NCI-H446 (cell line): ENCODE data around the gene KIAA1217.

ENCODE experiments used
- DNase-seq, 2 experiments: peaks; one replicate each; lab custom pipeline; 2025; lab: John Stamatoyannopoulos, UW

The KIAA1217 gene

DNA sequence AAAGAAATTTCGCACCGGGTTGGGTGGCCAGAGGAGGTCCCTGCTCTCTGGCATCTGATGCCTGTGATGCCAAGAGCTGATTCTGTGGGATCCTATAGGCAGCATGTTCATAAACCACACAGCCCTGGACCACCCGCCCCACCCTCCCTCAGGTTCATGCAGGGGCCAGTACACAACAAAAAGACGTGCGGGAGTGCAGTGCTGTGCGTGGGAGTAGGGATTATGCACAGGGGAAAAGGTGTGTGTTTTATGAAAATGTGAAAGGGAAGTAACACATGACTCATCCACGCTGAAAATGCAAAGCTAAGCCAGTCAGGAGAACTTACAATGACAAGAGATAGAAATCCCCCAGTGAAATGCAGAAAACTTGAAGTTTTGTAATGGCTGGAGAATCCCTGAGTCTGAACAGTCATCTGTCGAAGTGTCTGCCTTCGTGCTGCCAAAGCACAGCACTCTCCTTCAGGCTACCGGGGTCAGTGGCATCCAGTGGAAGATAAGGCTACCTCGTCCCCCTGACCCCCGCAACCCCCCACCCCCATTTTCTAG, 1.1 kb downstream of the KIAA1217 start:
- DNase-seq = no peak

DNA sequence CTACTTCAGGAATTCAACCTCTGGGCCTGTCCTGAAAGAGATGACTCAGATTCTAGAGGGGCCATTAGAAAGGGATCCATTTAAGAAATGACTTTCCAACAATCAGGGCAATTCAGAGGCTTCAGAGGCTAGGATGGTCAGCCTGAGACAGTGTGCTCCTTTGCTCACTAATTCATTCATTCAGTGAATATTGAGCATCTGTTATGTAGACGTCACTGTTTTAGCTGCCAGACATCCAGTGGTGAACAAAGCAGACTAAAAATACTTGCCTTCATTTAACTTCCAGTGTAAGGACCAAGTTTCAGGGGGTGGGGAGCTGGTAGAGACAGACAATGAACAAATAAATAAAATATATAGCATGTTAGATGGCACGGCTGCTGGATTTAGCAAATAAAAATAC, 1.6 kb downstream of the KIAA1217 start:
- DNase-seq = no peak

DNA sequence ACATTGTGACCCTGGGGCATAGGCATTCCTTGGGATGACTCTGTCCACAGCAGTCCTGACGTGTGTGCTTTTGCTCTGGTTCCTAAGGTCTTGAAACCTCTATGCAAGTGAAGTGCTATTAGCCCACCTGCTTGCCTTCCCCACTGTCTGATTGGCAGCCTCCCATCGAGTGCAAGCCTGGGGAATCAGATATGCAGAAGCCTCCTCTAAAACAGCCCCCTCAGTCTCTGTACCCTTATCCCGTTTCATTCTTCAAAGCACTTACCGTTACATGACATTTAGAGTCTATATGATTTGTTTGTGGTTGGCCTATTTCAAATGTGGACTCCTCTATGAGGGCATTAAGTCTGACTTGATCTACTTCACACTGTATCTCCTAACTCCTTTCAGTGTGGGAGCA, 4.3 kb downstream of the KIAA1217 start:
- no peak for DNase-seq

DNA sequence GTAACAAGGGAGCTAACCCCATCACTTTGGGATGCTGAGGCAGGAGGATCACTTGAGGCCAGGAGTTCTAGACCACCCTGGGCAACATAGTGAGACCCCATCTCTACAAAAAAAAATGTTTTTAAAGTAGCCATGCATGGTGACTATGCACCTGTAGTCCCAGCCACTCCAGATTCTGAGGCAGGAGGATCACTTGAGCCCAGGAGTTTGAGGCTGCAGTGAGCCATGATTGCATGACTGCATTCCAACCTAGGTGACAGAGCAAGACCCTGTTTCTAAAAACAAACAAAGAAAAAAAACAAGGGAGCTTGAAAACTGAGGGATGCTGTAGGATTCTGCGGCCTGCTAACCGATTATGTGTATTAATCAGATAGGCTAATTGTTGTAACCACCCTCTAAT, 4.9 kb downstream of the KIAA1217 start:
- DNase-seq = no peak

DNA sequence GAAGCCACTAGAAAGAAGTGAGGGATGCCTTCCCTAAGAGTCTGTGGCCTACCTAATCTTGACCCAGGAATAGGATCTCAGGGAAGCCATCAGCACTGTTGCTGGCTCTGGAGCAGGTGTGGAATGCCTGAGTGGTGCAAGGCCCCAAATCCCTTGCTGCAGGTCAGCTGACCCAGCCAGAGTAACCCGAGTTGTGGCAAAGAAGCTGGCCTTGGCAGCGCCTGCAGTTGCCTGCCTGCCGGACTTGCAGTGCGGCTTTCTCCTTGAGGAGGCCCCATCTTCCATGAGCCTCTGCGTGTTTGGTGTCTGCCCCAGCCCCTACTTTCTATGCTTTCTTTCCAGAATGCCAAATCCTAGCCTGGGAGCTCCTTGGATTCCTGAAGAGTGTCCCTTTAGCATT, 5.8 kb downstream of the KIAA1217 start:
- no peak for DNase-seq

DNA sequence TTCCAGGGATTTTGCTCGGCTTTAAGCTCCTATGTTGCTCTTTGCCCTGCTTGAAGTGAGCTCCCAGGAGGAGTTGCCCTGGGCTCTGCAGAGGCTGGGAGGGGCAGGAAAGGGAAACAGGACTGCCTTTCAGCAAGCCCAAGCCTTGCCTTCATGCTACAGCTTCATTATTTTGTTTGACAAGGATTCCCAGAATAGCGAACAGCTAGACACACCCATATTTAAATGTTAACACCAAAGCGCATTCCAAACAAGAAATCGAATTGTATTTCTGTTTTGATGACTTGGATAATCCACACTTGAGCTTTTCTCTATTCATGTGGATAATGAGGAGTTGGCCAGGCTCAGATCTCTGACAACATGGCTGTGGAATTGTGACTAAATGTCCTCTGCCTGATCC, 6.3 kb downstream of the KIAA1217 start:
- no peak for DNase-seq

DNA sequence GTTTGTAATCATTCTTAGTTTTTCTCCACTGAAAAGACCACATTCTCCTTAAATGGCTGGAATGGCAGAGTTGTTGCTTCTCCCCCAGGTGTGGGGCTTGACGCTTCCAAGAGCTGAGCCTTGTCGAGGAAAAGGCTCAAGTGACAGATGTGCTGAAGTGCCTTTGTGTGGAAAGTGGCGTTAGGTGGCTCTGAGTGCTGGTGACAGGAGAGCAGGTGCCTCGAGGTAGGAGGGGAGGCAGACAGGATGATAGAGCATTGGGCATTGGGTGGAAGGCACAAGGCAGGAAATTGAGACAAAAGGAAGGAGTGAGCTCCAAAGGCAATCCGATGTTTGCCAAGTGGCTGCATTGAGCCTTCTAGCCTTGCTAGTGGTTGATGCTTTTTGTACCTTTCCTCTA, 6.7 kb downstream of the KIAA1217 start:
- no peak for DNase-seq

DNA sequence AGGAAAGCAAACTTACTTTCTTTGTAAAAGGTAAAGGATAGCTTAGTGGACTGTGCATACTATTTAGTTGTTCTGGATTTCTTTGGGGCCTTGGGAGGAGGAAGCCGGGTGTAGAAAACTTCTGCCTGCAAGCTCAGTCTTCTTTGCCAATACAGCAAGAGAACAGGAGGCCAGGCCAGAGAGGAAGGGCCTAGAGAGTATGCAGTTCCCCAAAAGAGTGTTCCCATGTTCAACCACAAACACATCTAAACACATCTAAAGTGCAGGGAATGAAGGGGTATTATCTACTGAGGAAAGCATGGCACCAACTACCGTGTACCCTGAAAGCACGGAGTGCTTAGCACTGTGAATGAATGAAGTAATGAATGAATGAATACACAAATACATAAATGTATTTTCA, 11.0 kb downstream of the KIAA1217 start:
- no peak for DNase-seq

DNA sequence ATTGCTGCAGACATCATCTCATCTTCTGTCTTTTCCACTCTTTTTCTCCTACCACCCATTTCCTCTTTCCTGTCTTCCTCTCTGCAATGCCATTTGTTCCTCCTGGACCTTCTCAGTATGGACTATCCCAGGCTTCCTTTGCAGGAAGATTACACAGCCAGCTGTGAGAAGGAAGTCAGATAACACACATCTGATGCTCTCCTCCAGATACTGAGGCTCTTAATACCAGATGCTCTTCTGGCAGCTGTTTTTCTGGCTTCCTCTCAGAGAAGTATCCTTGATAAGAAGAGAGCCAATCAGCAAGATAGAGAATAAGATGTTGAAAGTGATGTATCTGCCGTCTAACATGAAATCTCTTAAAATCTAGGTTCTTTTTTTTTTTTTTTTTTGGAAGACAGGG, 14.4 kb downstream of the KIAA1217 start:
- no peak for DNase-seq

DNA sequence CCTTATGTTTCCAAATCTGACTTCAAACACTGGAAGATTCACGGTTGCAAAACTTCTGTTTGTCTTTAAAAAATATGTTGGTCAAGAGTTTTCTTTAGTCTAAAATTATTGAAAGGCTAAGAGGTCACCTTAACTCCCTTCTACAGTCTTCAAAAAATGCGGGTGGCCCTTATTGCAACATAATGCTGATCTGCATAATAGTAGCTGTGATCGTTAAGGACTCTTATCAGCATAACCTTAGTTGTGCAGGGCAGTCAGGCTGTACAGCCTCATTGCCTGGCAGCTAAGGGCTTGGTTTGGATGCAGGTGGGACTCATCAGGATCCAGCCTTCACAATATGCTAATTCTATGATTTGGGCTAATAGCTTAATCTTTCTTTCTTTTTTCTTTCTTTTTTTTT, 15.0 kb downstream of the KIAA1217 start:
- DNase-seq = no peak

DNA sequence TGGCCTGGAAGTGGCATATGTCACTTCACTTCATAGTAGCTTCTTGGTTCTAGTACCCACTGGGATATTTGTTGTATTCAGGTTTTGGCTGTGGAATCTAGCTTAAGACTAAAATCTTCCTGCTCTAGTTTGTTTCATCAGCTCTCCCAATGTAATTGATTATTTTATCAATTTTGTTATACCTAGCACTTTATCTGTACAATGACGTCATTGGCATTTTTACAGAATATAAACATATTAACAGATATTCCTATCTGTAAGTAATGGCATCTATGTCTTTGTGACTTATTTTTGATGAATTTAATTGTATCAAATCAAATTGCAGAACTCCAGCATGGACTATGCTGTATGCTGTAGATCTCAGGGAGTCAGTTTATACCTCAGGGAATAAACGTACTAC, 19.7 kb downstream of the KIAA1217 start:
- DNase-seq = no peak

DNA sequence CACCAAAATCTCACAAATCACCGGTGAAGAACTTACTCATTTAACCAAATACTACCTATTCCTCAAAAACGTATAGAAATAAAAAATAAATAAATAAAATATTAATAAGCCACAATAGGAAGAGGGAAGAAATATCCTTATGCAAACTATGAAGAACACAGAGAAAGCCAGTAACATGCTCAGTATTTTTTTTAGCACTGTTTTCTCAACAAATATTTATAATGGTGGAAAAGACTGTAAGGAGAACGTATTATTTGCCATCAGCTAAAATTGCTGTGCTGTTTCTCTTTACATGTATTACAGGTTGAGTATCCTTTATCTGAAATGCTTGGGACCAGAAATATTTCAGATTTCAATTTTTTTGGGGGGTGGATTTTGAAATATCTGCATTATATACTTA, 21.0 kb downstream of the KIAA1217 start:
- DNase-seq = no peak

DNA sequence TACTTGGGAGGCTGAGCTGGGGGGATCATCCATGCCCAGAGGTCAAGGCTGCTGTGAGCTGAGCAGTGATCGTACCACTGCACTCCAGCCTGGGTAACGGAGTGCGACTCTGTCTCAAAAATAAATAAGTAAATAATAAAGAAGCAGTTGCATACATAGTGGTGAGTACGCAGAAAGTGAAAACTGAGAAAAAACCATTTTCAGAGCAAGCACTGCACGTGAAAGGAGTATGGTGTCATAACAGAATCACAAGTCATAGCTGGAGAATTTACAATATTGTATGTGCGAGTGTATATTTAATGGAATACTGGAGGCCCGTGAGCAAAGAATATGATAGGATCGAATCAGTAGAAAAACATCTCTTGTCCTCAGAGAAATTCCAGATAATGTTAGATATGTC, 22.3 kb downstream of the KIAA1217 start:
- DNase-seq = no peak

DNA sequence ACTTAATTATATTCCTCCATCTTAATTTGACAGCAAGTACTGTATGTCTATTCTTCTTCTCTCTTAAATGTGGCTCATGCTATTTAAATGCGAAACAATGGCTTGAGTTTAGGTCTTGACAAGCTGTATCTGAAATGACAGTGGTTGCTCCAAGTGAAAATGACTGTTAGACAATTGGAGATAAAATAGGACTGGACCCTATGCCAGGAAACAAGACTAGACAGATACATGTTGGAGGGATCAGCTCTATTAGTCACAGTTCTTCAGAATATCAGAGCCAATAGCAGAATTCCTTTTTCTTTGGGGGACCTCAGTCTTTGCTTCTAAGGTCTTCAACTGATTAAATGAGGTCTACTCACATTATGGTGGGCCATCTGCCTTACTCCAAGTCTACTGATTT, 25.8 kb downstream of the KIAA1217 start:
- DNase-seq = no peak

DNA sequence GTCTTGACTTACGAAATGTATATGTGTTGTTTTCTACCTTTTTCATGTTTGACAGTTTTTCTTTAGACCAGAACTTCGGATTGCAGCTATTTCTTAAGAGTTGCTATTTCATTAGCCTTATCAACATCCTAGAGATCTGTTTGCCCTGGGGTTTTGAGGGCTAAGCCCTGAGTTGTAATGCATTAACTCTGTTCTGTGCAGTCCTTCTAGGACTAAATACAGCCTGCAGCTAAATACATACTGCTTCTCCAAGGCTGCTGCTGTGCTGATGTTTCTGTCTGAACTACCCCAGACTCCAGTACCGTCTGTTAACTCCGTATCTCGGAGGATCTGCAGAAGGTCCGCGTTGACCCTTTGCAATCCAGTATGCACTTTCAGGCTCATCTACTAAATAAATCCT, 26.5 kb downstream of the KIAA1217 start:
- no peak for DNase-seq

DNA sequence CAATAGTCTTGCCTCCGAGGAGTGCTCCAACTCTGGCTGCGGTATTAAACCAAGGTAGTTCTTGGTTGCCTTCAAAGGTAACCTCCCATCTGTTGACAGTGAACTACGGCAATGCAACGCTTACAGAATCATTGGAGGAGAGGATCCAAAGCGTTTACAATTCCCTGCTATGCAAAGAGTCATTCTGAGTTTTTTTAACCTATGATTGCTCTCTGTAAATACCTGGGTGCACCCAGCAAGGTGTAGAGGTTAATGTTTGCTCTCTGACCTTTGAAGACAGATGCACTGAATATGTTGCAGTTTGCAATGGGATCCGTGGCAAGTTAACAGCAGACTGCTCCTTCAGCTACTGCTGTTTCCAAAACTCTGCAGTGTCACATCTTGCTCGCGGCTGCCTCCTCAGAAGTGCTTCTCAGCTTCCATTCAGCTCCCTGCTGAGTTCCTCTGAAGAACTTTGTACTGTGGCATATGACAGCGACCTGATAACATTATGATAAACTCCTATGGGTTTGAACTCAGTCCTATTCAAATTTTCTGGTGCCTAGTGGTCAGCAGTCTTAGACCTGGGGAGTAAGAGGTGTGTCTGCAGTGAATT, 29.0 kb downstream of the KIAA1217 start:
- no peak for DNase-seq

DNA sequence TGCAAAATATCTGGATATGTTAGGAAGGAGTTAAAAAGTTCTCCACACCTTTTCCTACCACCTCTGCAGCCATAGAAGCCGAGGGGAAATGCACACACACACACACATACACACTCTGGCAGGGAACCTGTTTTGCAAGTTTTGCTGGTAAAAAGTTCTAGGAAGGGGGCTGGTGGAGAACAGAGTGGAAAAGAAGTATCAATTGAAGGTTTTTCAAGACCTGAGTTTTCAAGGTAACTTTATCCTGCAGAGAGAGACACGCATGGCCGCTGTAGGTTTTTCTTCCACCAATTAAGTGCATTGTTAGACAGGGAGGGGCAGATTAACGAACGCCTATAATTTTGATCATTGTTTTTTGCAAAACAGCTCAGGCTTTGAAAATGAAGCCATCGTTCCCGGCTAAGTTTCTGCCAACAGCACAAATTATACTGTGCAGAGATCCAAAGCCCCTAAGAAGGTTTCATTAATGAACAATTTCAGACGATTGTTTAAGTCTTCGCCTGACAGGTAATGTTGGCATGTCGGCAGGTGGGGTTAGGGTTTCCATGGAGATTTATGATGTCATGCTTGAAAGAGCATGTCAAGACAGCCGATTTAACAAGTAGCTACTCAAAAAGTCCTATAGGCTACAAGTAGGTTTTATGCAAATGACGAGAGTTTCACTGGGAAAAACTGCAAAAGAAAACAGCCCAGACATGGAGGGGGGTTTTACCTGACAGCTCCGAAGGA, 29.7 kb downstream of the KIAA1217 start:
- no peak for DNase-seq

DNA sequence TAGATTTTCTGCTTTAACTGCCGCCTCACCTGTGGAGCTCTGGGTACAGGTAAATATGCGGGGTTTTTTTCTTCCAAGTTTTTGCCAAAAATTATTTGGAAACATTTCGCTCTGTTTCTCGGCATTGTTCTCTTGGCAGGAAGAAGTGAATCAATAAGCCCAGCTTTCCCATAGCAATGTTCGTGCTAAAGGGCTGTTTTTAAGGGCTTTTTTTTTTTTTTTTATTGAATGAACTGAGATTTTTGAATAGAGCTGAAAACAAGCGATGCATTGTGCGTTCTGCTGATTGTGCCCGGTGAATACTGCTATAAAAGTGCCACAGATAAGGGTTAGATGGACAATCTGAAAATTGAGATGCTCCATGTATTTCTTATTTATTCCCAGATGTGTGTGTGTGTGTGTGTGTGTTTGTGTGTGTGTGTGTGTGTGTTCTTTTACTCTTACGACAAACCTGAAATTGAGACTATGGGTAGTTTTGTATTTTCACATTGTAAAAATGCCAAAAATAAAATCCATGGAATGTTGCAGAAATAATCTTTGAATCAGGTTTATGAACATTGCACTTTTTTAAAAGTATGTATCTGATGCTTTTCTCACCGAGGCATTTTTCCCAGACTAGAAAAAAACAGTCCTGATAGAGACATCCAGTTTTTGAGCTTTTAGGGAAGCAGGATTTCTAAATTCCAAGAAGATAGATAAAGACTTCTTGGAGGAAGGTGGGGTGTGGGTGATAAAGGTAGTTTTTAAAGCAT, 30.5 kb downstream of the KIAA1217 start:
- DNase-seq = no peak

DNA sequence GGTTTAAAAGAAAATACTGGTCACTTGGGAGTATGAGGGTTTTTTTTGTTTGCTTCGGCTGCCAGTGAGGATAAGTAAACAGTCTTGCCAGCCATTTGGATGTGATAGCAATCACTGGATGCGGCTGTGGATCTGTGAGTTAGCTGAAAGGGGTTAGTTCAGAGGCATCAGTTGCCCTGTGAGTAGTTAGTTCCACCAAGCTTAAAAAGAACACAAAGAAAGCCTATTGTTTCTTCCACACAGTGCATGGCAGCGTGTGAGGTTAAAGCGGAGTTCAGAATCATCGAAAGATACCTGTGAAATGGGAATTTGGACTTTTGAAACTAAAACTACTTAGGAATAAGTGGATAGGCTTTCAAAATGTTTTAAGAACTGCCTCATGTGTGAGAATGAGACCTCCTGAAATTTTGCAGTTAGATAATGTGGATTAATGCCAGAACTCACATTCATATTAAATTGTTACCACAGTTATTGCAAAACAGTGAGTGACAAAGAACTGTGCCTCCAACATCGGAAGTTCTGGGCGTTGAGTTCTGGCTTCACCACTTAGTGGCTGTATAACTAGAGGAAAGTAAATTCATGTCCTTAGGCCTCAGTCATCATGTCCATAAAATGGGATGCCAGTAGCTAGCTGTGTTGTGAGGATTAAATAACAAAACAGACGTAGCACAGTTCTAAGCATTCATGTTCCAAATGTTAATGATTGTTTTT, 31.3 kb downstream of the KIAA1217 start:
- DNase-seq = no peak

DNA sequence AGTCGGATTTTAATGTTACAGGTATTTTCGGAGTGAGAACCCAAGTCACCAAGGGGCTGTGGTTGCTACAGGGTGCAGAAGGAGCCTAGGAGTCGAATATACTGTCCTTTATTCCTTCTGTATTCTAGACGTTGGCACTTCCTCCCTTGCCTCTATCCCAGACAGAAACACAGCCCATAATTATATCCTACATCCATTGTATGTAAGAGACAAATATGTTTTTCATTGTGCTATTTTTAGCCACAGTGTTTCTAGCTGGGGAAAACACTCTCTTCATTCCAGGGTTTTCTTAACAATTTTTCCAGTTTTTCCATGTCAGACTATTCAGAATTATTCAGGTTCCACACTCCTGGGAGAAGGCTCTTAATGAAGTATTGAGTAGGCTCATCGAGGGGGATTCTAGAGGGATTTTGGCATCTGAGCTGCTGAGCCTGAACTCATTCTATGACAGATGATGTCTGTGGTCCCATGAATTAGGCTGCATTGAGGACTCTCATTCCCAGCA, 32.6 kb downstream of the KIAA1217 start:
- DNase-seq = no peak

DNA sequence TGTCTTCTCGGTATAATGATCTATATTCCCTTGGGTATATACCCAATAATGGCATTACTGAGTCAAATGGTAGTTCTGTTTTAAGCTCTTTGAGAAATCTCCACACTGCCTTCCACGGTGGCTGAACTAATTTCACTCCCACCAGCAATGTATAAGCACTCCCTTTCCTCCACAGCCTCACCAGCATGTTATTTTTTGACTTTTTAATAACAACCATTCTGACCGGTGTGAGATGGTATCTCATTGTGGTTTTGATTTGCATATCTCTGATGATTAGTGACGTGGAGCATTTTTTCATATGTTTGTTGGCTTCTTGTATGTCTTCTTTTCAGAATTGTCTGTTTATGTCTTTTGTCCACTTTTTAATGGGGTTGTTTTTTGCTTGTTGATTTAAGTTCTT, 33.6 kb downstream of the KIAA1217 start:
- no peak for DNase-seq

DNA sequence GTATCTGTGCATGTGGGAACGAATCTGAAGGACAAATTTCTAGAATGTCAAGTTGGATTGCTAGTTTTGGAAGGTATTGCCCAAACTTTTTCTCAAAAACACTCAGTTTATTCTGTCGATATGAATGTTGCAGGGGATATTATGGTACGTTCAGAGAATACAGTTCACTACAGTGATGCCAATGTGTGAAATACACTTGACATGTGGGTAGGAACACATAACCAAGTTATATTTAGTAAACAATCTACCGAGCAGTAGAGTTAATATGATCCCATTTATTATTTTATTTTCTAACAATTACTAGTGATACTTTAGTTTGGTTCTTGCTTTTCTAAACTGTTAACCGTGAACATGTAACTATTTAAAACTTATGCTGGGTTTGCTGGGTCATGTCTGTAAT, 37.4 kb downstream of the KIAA1217 start:
- no peak for DNase-seq
